Measurements from ENCODE around the gene VEZT.
"Not testable (repeated sequence)": the region's sequence is repeated elsewhere in the genome, so short reads cannot be mapped to it uniquely, and the experiment has no call there.

The VEZT gene

GRCh38 chr12:95321516-95322246 lies 104.1 kb downstream of the VEZT start:
- H3K4me3 ChIP-seq (ENCODE audit: low read depth, low read length), result no peak overlapping the region
- TF ChIP-seq CTCF (IDR thresholded peaks at IDR 0.05; ENCODE audit: low read depth, low read length), result no peak

GRCh38 chr12:95322326-95322725 lies 104.7 kb downstream of the VEZT start:
- TF ChIP-seq CTCF (IDR thresholded peaks at IDR 0.05; ENCODE audit: low read depth, low read length), result no peak
- H3K4me3 ChIP-seq (ENCODE audit: low read depth, low read length), result no peak overlapping the region

GRCh38 chr12:95323212-95323611 lies 105.6 kb downstream of the VEZT start:
- no peak overlapping the region for H3K4me3 ChIP-seq (ENCODE audit: low read depth, low read length)
- TF ChIP-seq CTCF (IDR thresholded peaks at IDR 0.05; ENCODE audit: low read depth, low read length), result no peak

GRCh38 chr12:95324246-95324645 lies 106.6 kb downstream of the VEZT start:
- H3K4me3 ChIP-seq (ENCODE audit: low read depth, low read length), result not testable (repeated sequence)

GRCh38 chr12:95325501-95325900 lies 107.9 kb downstream of the VEZT start:
- H3K4me3 ChIP-seq (ENCODE audit: low read depth, low read length), result no peak overlapping the region
- TF ChIP-seq CTCF (IDR thresholded peaks at IDR 0.05; ENCODE audit: low read depth, low read length), result no peak

- no peak overlapping the region for H3K4me3 ChIP-seq (ENCODE audit: low read depth, low read length)
- no peak for TF ChIP-seq CTCF (IDR thresholded peaks at IDR 0.05; ENCODE audit: low read depth, low read length)
Measured at GRCh38 chr12:95326445-95326844, 108.8 kb downstream of the VEZT start.

GRCh38 chr12:95326855-95327254 lies 109.2 kb downstream of the VEZT start:
- no peak overlapping the region for H3K4me3 ChIP-seq (ENCODE audit: low read depth, low read length)
- no peak for TF ChIP-seq CTCF (IDR thresholded peaks at IDR 0.05; ENCODE audit: low read depth, low read length)

GRCh38 chr12:95328708-95329107 lies 111.1 kb downstream of the VEZT start:
- no peak for TF ChIP-seq CTCF (IDR thresholded peaks at IDR 0.05; ENCODE audit: low read depth, low read length)
- no peak overlapping the region for H3K4me3 ChIP-seq (ENCODE audit: low read depth, low read length)

Measured in WI38 (cell line).